Large intestine (tissue), 3 donors: ENCODE results near the gene CSTPP1. TPM values are rescaled to one million over a fixed set of nuclear protein-coding genes. Genes with fewer than 3 reads are reported as not detected.

Source experiments
- DNase-seq, 2 donors: peaks; one replicate each; pipeline versions ENCODE4 v3.0.0 to v3.0.0-alpha.2; 2013
- H3K27ac ChIP-seq: one replicate; pipeline ENCODE4 v1.5.1; 2013; ENCODE audit warnings: low read length
- H3K27me3 ChIP-seq: 2 replicates; pipeline ENCODE4 v1.6.1; 2013; ENCODE audit warnings: low read length; ENCODE audit not compliant: control insufficient read depth, insufficient read depth
- H3K36me3 ChIP-seq: 2 replicates; pipeline ENCODE4 v1.6.1; 2013; ENCODE audit warnings: low read length; ENCODE audit not compliant: control insufficient read depth, insufficient read depth
- H3K4me1 ChIP-seq: one replicate; pipeline ENCODE4 v1.6.1; 2013; ENCODE audit warnings: low read length; ENCODE audit not compliant: control insufficient read depth, insufficient read depth
- H3K4me3 ChIP-seq: one replicate; pipeline ENCODE4 v1.5.1; 2013; ENCODE audit warnings: low read length
- H3K9me3 ChIP-seq: one replicate; pipeline ENCODE4 v1.6.1; 2013; ENCODE audit warnings: mild to moderate bottlenecking, low read depth, low read length, moderate library complexity; ENCODE audit not compliant: control insufficient read depth
- WGBS: methylation state at CpG from one replicate; pipeline ENCODE4 v1.1.5; 2013; ENCODE audit warnings: low lambda C conversion rate; ENCODE audit not compliant: insufficient coverage; 5-methylcytosine and 5-hydroxymethylcytosine counted together
- polyA plus RNA-seq: library from polyadenylated mRNA; unstranded; fragments of 120-200 nt; gene quantifications from one replicate; pipeline ENCODE4 v1.2.1, GENCODE V29; 2013

Gene CSTPP1
- polyA plus RNA-seq, 1 donor: 32.9 TPM

DNA sequence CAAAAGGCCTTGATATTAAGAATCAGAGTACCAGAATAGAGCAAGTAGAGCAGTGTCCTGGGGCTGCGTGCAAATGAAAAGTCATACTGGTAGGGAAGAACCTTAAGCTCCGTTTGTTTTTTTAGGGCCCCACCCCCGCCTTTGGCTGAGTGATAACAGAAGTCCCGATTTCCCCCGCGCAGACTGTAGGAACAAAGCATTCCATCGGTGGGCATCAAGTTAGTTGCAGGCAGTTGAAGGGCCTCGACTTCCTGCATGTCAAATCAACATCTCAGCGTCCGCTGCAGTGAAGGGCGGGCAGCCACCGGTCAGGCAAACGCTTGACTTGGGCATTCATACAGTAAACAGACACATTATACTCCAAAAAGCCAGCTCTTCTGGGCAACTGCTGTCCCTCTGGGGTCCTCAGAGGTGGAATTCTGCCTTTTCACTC lies 29.9 kb upstream of the CSTPP1 start:
- Histone ChIP-seq H3K9me3 (no peaks in the 10 kb centered on the region), H3K4me1 (peaks cover 3% of the 10 kb centered on the region), H3K27me3 (no peaks in the 10 kb centered on the region), H3K27ac (no peak overlapping the region), H3K36me3 (peaks cover 3% of the 10 kb centered on the region), H3K4me3 (no peak overlapping the region)
- DNase-seq: no peak
- WGBS: no CpG with 5 or more reads among the region's 13 CpGs

DNA sequence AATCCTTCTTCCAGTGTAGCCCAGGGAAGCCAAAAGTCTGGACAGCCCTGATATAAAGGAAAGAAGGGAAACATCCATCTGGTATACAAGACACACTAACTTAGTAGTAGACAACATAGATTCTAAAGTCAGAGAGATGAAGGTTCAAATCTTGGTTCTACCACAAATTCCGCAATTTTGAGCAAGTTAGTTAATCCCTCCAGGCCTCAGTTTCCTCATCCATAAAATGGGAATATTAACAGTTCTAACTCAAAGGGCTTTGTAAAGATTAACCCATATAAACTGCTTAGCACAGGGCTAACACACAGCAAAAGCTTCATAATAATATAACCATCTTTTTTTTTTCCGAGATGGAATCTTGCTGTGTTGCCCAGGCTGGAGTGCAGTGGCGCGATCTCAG lies 29.0 kb upstream of the CSTPP1 start:
- H3K27me3 ChIP-seq: no peaks in the 10 kb centered on the region
- DNase-seq: no peak
- no peak overlapping the region for H3K4me3 ChIP-seq
- peaks cover 5% of the 10 kb centered on the region for H3K4me1 ChIP-seq
- WGBS: 100% methylated on average over 1 of the region's 4 CpGs
- H3K36me3 ChIP-seq: peaks cover 3% of the 10 kb centered on the region
- no peak overlapping the region for H3K27ac ChIP-seq
- no peaks in the 10 kb centered on the region for H3K9me3 ChIP-seq

DNA sequence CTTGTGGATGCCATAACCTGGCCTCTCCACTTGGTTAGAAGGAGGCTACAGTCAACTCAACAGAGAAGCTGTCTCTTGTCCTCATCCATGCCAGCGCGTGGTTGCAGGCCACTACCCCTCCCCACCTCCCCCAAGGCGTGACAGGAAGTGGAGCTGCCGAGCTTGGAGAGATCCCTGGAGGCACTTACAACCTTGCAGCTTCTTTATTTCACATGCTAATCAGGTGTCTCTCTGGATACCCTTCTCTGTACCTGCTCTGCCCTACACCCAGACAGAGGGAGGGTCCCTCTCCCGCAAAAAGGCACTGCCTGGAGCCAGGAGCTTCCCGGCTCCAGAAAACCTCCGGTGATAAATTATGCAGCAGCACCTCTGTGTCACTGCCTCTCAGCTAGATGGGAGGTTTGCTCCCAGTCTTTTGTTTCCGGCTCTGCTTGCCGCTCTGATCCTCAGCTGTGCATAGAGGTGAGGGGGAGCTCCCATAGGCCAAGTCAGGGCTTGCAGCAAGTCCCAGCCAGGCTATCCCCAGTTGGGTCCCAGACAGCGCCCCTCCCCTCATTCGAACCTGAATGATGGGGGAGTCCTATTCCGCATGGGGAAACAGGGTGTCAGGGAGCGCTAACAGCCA lies 23.9 kb upstream of the CSTPP1 start:
- H3K4me3 ChIP-seq: no peak overlapping the region
- peaks cover 12% of the 10 kb centered on the region for H3K4me1 ChIP-seq
- no CpG with 5 or more reads among the region's 13 CpGs for WGBS
- H3K27me3 ChIP-seq: peaks cover 5% of the 10 kb centered on the region
- H3K27ac ChIP-seq: no peak overlapping the region
- H3K36me3 ChIP-seq: no peaks in the 10 kb centered on the region
- DNase-seq: peak in 1 of 2 donors; percentile 53
- no peaks in the 10 kb centered on the region for H3K9me3 ChIP-seq

DNA sequence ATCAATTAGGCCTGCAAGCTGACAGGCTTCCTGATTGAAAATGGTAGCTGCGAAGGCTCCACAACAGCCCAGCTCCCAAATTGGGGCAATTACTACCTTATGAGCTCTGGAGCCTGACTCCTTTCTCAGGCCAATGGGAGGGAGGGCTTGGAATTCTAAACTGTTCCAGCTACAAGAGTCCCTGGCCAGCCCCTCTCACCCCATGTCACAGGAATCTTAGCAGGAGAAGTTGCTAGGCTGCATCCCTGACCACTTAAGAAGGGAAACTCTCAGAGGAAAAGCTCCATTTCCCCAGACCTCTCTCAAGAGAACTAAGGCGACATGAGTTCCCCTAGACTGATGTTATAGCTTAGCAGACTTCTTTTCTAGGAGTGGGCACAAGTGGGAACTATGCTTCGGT lies 23.1 kb upstream of the CSTPP1 start:
- Histone ChIP-seq H3K27me3 (peaks cover 6% of the 10 kb centered on the region), H3K27ac (no peak overlapping the region), H3K4me1 (peaks cover 11% of the 10 kb centered on the region), H3K4me3 (no peak overlapping the region), H3K9me3 (no peaks in the 10 kb centered on the region), H3K36me3 (no peaks in the 10 kb centered on the region)
- no peak for DNase-seq
- WGBS: no CpG with 5 or more reads among the region's 3 CpGs

DNA sequence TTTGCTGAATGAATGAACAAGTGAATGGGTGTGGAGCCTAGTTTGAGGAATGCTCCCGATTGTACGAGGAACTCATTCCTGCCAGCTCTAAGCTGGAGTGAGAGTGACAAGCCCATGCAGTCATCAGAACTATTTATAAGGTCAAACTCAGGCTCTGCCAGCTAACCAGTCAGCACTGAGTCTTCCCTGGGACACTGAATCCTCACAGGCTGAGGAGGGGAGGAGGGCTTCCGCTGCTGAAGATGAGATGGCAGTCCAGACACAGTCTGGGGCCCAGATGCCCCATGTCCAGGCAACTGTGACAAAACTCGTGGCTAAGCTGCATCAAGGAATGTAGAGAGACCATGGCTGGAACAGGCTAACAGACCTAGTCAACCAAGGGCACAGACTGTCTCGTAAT lies 22.2 kb upstream of the CSTPP1 start:
- no CpG with 5 or more reads among the region's 5 CpGs for WGBS
- DNase-seq: no peak
- Histone ChIP-seq H3K27ac (no peak overlapping the region), H3K4me3 (no peak overlapping the region), H3K9me3 (no peaks in the 10 kb centered on the region), H3K4me1 (peaks cover 15% of the 10 kb centered on the region), H3K27me3 (peaks cover 6% of the 10 kb centered on the region), H3K36me3 (no peaks in the 10 kb centered on the region)

DNA sequence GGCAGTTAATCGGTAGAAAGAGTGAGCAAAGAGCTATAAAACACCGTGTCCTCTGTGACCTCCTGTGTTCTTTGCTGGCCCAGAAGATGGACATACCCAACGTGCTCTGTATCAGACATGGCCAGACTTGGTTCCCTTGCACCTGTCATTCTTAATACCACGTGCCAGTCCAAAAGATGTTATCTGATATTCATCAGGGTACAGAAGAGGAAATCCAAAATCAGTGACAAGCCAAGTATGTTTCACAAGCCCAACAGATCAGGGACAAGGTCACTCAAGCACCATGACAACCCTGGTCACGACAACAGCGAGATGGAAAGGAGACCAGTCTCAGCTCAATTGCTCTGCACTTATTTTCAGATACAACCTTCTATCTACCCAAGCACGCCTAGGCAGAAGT lies 21.7 kb upstream of the CSTPP1 start:
- no peaks in the 10 kb centered on the region for H3K36me3 ChIP-seq
- H3K4me1 ChIP-seq: peaks cover 15% of the 10 kb centered on the region
- no peak for DNase-seq
- 100% methylated on average over 1 of the region's 7 CpGs for WGBS
- no peak overlapping the region for H3K27ac ChIP-seq
- no peaks in the 10 kb centered on the region for H3K9me3 ChIP-seq
- no peak overlapping the region for H3K4me3 ChIP-seq
- H3K27me3 ChIP-seq: peaks cover 6% of the 10 kb centered on the region

DNA sequence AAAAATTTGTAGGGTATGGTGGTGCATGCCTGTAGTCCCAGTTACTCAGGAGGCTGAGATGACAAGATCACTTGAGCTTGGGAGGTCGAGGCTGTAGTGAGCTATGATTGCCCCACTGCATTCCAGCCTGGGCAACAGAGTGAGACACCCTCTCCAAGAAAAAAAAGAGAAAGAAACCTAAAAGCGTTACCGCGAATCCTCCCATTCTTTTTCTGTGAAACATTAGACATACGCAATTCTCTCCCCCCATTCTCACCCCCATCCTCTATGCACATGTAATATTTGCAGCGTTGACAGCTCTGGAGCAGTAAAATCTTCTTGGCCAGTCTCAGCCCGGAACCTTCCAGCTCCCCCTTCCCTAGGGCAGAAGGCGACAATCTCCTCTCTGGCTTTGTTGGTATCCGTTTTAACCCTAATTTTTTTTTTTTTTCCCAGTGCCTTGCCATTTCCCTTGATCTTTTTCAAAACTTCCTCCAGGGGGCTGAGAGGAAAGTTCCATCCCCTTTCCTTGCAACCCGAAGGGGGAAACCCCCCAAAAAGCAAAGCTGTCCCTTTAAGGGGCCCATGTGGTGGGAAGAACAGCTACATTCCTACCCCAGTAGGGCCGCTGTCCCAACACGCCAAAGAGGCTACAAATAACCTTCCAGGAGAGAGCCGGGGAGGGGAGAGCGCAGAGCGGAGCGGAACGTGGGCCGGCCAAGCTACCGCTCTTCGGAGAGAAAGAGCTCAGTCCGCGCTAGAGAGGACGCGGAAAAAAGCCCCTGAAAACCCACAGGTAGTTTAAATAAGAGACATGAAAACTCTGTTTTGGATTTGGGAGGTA lies 20.1 kb upstream of the CSTPP1 start:
- Histone ChIP-seq H3K27me3 (peaks cover 6% of the 10 kb centered on the region), H3K4me3 (peak overlapping the region; percentile 62), H3K9me3 (no peaks in the 10 kb centered on the region), H3K4me1 (peaks cover 15% of the 10 kb centered on the region), H3K27ac (peak overlapping the region; percentile 37), H3K36me3 (no peaks in the 10 kb centered on the region)
- 30% methylated on average over 5 of the region's 24 CpGs for WGBS
- DNase-seq: peak in 1 of 2 donors; percentile 47

DNA sequence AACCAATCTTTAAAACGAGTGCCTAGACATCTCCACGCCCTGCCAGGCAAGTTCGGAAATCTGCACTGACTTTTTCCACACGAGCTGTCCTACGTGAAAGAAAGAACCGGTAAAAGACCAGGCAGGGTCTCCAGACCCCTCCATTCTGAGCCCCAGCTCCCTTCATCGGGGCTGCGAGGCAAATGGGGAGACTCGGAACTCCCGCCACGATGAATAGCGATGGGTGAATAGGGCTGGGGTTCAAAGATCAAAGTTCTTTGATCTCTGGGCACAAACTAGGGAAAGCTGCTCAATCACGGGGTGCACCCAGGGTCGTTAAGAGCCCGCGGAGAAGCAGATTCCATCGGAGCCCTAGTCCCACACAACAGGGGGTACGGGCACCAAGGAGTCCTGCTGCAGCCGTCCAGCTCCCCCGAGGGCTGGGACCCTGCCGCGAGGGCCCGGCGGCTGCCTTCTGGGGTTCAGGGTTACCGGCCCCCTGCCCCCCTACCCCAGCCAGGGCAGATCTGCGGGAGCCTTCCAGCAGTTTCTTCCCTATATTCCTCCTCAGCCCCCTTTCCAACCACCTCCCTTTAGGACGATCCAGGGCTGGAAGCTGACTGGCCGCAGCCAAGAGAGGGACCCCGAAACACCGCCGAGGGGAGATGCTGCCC lies 19.3 kb upstream of the CSTPP1 start:
- Histone ChIP-seq H3K27ac (peak overlapping the region; percentile 37), H3K9me3 (no peaks in the 10 kb centered on the region), H3K36me3 (no peaks in the 10 kb centered on the region), H3K27me3 (peaks cover 6% of the 10 kb centered on the region), H3K4me1 (peaks cover 15% of the 10 kb centered on the region), H3K4me3 (peak overlapping the region; percentile 62)
- WGBS: no CpG with 5 or more reads among the region's 31 CpGs
- DNase-seq: peak in 1 of 2 donors; percentile 72

DNA sequence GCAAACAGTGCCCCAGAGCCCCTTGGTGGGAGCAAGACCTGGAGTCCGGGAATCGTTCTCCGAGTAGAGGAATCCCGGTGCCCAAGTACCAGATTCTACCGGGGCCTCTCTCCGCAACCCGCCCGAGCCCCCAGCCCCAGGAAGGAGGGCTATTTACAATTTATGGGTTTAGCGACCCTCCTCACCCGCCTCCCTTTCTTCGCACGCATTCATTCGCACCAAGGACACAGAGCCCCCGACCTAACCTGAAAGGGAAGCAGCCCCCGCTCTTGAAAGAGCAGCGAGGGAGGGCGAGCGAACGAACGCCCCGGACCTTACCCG lies 18.8 kb upstream of the CSTPP1 start:
- Histone ChIP-seq H3K4me1 (peaks cover 13% of the 10 kb centered on the region), H3K9me3 (no peaks in the 10 kb centered on the region), H3K4me3 (peak overlapping the region; percentile 62), H3K36me3 (no peaks in the 10 kb centered on the region), H3K27ac (no peak overlapping the region), H3K27me3 (peaks cover 6% of the 10 kb centered on the region)
- no peak for DNase-seq
- WGBS: no CpG with 5 or more reads among the region's 22 CpGs

DNA sequence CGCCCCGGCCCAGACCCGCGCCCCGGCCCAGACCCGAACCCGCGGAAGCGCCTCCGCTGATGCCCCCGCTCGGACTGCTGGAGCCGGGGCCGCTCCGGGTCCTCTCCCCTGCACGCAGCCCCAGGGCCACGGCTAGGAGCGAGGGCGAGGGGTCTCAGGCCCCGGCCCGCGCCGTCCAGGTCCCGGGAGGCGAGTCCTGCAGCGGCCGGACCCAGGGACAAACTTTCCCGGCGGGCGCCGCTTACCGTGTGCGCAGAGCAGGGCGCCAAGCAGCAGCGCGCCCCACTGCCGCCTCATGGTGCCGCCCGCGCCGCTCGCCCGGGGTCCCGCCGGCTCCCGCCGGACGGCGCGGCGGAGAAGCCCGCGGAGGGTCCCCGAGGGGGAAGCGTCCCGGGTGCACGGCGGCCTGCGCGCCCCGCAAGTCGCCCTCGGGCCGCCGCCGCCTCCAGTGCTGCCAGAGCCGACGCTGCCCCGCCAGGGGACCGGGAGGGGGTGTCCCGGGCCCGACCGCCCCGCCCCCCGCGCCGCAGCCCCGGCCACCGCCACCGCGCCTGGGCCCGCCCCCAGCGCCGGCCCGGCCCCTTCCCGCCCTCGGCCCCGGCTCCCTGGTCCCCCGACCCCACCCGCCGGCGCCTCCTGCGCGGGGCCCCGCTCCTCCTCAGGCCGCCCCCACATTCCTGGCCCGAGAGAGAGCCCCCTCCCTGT lies 18.3 kb upstream of the CSTPP1 start, which contains the start of gene LRP4:
TSS of gene LRP4 (minus strand) at position 468 of the 705 bp plus-strand sequence. CDS start at position 297, 171 bp downstream.
- H3K27me3 ChIP-seq: peaks cover 6% of the 10 kb centered on the region
- no peaks in the 10 kb centered on the region for H3K9me3 ChIP-seq
- no CpG with 5 or more reads among the region's 97 CpGs for WGBS
- H3K4me3 ChIP-seq: peak within 1 kb of the TSS; percentile 62
- peak within 1 kb of the TSS; percentile 12 for H3K27ac ChIP-seq
- no peaks in the 10 kb centered on the region for H3K36me3 ChIP-seq
- DNase-seq: peak in 1 of 2 donors; percentile 58
- peaks cover 13% of the 10 kb centered on the region for H3K4me1 ChIP-seq
